ENCODE data around the gene CCDC174.

DNA sequence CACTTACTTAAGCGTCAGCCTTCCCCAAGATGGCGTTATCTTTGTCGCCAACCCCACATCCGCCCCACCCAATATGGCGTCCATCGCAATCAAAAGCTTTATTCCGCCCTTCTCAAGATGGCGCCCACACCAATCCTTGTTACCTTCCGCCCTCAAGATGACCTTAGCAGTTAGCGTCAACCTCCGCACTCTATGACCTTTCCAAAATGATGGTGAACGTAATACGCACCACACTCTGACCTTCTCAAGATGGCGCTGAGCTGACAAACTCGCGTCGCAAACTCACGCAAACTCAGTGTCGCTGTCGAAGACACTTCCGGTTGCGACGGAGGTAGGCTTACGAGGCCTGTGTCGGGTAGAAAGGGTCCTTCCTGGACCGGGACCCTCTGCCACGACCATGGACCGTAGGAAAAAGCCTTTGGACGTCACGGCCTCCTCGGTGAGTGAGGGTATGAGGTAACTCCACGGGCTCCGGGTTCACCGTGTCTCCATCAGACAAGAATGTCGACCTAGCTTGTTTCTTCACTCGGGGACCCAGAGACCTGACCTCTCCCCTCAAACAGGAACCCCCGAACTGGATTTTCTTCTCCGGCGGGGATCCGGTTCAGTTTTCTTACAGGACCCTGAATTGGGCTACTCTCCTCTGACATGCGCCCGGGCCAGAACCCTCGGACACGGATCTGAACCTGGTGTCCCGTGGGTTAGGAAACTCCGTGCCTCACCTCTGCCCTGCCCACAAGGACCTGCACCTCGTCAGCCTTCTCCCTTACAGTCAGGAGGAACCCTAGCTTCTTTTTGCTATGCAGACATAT lies at the start of gene CCDC174:
- TF ChIP-seq, protein P1, sequence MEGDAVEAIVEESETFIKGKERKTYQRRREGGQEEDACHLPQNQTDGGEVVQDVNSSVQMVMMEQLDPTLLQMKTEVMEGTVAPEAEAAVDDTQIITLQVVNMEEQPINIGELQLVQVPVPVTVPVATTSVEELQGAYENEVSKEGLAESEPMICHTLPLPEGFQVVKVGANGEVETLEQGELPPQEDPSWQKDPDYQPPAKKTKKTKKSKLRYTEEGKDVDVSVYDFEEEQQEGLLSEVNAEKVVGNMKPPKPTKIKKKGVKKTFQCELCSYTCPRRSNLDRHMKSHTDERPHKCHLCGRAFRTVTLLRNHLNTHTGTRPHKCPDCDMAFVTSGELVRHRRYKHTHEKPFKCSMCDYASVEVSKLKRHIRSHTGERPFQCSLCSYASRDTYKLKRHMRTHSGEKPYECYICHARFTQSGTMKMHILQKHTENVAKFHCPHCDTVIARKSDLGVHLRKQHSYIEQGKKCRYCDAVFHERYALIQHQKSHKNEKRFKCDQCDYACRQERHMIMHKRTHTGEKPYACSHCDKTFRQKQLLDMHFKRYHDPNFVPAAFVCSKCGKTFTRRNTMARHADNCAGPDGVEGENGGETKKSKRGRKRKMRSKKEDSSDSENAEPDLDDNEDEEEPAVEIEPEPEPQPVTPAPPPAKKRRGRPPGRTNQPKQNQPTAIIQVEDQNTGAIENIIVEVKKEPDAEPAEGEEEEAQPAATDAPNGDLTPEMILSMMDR (conservative IDR thresholded peaks at IDR 0.05 in 1 of 2, IDR thresholded peaks at IDR 0.05 in 1 of 2; ENCODE audit: extremely low read depth in 1 of 2, insufficient read depth in 1 of 2, low read depth in 1 of 2, low read length in 2 of 2), result no peak
- TF ChIP-seq EZH2 (IDR thresholded peaks at IDR 0.05; ENCODE audit: borderline replicate concordance, low read length), result no peak

All from mammary epithelial cell (primary cell).